ENCODE measurements around the gene LTB. TPM values are rescaled to one million over a fixed set of nuclear protein-coding genes. Genes with fewer than 3 reads are reported as not detected.

The LTB gene
- total and polyA plus RNA-seq, 9 of the 15 experiments (the other 6 are each of a cell fraction or from before 2014, with no cell fraction given) = 0.07 to 0.51 TPM; not detected in 7

GRCh38 chr6:31619805-31620585, 37.8 kb upstream of the LTB start (continued):
- TF ChIP-seq, protein P1, sequence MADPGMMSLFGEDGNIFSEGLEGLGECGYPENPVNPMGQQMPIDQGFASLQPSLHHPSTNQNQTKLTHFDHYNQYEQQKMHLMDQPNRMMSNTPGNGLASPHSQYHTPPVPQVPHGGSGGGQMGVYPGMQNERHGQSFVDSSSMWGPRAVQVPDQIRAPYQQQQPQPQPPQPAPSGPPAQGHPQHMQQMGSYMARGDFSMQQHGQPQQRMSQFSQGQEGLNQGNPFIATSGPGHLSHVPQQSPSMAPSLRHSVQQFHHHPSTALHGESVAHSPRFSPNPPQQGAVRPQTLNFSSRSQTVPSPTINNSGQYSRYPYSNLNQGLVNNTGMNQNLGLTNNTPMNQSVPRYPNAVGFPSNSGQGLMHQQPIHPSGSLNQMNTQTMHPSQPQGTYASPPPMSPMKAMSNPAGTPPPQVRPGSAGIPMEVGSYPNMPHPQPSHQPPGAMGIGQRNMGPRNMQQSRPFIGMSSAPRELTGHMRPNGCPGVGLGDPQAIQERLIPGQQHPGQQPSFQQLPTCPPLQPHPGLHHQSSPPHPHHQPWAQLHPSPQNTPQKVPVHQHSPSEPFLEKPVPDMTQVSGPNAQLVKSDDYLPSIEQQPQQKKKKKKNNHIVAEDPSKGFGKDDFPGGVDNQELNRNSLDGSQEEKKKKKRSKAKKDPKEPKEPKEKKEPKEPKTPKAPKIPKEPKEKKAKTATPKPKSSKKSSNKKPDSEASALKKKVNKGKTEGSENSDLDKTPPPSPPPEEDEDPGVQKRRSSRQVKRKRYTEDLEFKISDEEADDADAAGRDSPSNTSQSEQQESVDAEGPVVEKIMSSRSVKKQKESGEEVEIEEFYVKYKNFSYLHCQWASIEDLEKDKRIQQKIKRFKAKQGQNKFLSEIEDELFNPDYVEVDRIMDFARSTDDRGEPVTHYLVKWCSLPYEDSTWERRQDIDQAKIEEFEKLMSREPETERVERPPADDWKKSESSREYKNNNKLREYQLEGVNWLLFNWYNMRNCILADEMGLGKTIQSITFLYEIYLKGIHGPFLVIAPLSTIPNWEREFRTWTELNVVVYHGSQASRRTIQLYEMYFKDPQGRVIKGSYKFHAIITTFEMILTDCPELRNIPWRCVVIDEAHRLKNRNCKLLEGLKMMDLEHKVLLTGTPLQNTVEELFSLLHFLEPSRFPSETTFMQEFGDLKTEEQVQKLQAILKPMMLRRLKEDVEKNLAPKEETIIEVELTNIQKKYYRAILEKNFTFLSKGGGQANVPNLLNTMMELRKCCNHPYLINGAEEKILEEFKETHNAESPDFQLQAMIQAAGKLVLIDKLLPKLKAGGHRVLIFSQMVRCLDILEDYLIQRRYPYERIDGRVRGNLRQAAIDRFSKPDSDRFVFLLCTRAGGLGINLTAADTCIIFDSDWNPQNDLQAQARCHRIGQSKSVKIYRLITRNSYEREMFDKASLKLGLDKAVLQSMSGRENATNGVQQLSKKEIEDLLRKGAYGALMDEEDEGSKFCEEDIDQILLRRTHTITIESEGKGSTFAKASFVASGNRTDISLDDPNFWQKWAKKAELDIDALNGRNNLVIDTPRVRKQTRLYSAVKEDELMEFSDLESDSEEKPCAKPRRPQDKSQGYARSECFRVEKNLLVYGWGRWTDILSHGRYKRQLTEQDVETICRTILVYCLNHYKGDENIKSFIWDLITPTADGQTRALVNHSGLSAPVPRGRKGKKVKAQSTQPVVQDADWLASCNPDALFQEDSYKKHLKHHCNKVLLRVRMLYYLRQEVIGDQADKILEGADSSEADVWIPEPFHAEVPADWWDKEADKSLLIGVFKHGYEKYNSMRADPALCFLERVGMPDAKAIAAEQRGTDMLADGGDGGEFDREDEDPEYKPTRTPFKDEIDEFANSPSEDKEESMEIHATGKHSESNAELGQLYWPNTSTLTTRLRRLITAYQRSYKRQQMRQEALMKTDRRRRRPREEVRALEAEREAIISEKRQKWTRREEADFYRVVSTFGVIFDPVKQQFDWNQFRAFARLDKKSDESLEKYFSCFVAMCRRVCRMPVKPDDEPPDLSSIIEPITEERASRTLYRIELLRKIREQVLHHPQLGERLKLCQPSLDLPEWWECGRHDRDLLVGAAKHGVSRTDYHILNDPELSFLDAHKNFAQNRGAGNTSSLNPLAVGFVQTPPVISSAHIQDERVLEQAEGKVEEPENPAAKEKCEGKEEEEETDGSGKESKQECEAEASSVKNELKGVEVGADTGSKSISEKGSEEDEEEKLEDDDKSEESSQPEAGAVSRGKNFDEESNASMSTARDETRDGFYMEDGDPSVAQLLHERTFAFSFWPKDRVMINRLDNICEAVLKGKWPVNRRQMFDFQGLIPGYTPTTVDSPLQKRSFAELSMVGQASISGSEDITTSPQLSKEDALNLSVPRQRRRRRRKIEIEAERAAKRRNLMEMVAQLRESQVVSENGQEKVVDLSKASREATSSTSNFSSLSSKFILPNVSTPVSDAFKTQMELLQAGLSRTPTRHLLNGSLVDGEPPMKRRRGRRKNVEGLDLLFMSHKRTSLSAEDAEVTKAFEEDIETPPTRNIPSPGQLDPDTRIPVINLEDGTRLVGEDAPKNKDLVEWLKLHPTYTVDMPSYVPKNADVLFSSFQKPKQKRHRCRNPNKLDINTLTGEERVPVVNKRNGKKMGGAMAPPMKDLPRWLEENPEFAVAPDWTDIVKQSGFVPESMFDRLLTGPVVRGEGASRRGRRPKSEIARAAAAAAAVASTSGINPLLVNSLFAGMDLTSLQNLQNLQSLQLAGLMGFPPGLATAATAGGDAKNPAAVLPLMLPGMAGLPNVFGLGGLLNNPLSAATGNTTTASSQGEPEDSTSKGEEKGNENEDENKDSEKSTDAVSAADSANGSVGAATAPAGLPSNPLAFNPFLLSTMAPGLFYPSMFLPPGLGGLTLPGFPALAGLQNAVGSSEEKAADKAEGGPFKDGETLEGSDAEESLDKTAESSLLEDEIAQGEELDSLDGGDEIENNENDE (IDR thresholded peaks at IDR 0.05; ENCODE audit: low read depth, low read length) = no peak
- TF ChIP-seq NFXL1 (CRISPR knock-in tag; IDR thresholded peaks at IDR 0.05) (no peak), ZNF140 (CRISPR knock-in tag; IDR thresholded peaks at IDR 0.05) (no peak), ZNF232 (CRISPR knock-in tag; IDR thresholded peaks at IDR 0.05) (no peak), ZNF76 (CRISPR knock-in tag; IDR thresholded peaks at IDR 0.05; ENCODE audit: borderline replicate concordance) (peak; percentile 85), ZNF507 (tag; conservative IDR thresholded peaks at IDR 0.05) (no peak), GTF2F1 (IDR thresholded peaks at IDR 0.05; ENCODE audit: low read depth, low read length) (no peak; the same call in 1 of the 2 replicates), ZNF253 (CRISPR knock-in tag; conservative IDR thresholded peaks at IDR 0.05) (no peak), FOXK1 (CRISPR knock-in tag; IDR thresholded peaks at IDR 0.05; ENCODE audit: borderline replicate concordance) (no peak), TAF15 (IDR thresholded peaks at IDR 0.05; ENCODE audit: low read depth, low read length) (no peak), ZNF445 (CRISPR knock-in tag; IDR thresholded peaks at IDR 0.05; ENCODE audit: low read depth) (peak; percentile 22; the same call in 1 of the 2 replicates), ESRRB (CRISPR knock-in tag; IDR thresholded peaks at IDR 0.05; ENCODE audit: borderline replicate concordance) (no peak)
- TF ChIP-seq, protein P2, sequence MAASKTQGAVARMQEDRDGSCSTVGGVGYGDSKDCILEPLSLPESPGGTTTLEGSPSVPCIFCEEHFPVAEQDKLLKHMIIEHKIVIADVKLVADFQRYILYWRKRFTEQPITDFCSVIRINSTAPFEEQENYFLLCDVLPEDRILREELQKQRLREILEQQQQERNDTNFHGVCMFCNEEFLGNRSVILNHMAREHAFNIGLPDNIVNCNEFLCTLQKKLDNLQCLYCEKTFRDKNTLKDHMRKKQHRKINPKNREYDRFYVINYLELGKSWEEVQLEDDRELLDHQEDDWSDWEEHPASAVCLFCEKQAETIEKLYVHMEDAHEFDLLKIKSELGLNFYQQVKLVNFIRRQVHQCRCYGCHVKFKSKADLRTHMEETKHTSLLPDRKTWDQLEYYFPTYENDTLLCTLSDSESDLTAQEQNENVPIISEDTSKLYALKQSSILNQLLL (CRISPR knock-in tag; IDR thresholded peaks at IDR 0.05; ENCODE audit: borderline replicate concordance) = no peak
- TF ChIP-seq, protein P3, sequence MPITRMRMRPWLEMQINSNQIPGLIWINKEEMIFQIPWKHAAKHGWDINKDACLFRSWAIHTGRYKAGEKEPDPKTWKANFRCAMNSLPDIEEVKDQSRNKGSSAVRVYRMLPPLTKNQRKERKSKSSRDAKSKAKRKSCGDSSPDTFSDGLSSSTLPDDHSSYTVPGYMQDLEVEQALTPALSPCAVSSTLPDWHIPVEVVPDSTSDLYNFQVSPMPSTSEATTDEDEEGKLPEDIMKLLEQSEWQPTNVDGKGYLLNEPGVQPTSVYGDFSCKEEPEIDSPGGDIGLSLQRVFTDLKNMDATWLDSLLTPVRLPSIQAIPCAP (CRISPR knock-in tag; IDR thresholded peaks at IDR 0.05; ENCODE audit: borderline replicate concordance) = no peak

Measured in K562 (cell line).